GM18868 (cell line): Measurements from ENCODE around the gene PPP1R15A.
"Not testable (repeated sequence)": the region's sequence is repeated elsewhere in the genome, so short reads cannot be mapped to it uniquely, and the experiment has no call there.

Experiments used
- ATAC-seq: cut with Tn5 transposase; IDR thresholded peaks from one replicate; pipeline ENCODE4 v1.9.1; 2021; ENCODE audit warnings: mild to moderate bottlenecking, moderate library complexity; ENCODE audit not compliant: unreplicated experiment

Gene PPP1R15A

DNA sequence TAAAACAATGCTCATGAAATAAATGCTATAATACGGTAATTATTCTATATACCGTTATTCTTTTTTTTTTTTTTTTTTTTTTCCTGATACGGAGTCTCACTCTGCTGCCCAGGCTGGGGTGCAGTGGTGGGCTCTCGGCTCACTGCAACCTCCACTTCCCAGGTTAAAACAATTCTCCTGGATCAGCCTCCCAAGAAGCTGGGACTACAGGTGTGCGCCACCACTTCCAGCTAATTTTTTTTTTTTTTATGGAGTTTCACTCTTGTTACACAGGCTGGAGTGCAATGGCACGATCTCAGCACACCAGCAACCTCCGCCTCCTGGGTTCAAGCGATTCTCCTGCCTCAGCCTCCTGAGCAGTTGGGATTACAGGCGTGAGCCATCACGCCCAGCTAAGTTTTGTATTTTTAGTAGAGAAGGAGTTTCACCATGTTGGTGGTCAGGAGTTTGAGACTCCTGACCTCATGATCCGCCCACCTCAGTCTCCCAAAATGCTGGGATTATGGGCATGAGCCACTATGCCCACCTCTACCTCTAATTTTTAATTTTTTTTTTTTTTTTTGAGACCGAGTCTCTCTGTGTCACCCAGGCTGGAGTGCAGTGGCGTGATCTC lies 6.9 kb downstream of the PPP1R15A start:
- no peak for ATAC-seq

DNA sequence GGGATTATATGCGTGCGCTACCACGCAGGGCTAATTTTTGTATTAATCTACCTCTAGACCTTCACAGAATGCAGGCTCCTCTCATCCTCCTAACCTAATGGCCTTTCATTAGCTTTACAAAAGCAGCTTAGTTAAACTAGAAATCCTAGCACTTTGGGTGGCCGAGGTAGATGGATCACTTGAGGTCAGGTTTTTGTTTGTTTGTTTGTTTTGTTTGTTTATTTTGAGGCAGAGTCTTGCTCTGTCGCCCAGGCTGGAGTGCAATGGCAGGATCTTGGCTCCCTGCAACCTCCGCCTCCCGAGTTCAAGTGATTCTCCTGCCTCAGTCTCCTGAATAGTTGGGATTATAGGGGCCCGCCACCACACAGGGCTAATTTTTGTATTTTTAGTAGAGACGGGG lies 7.5 kb downstream of the PPP1R15A start:
- not testable (repeated sequence) for ATAC-seq

DNA sequence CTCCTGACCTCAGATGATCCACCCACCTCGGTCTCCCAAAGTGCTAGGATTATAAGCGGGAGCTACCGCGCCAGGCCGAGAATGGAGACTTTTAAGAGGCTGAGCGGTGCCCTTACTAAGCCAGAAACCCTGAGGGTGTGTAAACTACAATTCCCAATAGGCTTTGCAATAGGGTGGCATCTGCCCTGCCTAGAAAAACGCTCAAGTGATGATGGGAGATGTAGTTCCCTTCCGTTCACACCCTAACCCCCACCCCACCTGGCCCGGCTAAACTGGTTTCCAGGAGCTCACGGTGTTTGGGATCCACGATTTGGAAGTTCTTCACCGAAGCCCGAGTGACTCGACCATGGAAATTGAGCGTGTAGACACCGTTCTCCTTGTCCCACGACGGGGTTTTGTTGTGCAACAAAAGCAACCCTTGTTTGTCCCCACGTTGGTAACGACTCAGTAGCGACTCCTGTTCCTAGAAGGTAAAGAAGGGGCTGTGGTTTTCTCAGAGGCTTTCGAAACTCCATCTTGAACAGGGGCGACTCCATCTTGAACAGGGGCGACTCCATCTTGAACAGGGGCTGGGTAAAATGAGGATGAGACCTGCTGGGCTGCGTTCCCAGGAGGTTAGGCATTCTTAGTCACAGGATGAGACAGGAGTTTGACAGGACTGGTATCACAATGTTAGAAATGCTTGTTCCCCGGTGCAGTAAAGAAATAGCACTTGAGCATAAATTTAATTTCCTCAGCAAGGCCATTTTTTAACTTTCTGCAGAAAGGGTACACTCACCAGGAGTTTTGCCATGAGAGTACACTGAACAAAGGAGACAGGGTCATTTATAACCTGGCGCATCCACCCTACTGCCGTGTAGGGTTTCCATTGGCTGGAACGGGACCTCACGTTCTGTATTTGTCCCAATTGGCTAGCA lies 9.8 kb downstream of the PPP1R15A start:
- no peak for ATAC-seq

DNA sequence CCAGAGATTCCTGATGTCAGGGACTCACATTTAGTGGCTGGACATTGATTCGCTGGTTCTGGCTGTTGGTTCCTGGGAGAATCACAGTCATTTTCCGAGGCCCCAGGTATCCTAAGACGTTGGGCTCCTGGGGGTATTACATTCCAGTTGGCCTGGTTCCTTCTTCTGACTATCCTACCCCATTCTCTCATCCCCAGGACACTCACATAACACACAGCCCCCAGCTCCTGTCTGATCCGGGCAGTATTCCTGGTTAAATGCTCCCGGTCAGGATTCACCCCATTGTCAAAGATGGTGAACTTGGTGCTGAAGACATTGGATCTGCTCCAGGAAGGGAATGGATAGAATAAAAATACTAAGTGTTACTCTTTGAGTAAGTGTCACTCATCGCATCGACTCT lies 11.5 kb downstream of the PPP1R15A start:
- ATAC-seq = no peak

DNA sequence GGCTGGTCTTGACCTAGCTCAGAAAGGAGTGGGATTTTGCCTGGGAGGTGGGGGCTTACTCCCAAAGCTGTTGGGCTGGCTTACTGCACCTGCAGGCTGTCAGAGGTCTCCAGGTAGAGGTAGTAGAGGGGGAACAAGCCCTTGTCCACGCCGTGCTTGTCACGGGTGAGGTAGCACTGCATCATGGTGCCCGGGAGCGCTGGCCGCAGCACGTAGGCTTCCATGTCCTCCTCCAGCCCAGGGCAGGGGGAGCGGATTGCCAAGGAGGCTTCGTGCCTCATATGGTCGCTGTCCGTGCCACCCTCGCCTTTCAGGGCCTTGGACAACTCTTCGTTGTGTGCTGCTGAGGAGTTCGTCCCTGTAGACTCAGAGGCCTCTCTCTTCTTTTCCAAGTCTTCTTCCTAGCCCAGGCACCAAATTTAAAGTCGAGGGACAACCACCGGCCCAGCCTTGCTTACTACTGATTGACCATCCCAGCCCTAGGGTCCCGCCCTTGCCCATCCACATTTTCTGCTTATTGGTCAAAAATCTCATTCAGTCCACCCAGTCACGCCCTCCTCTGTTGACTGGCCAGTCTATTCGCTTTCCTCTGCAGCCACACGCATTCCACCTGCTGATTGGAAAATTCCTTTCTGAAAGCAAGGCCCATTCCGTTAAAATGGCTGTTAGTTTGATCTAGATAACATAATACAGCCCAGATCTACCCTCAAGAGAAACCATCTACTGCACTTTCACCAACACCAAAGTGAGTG lies 15.8 kb downstream of the PPP1R15A start:
- ATAC-seq = no peak

DNA sequence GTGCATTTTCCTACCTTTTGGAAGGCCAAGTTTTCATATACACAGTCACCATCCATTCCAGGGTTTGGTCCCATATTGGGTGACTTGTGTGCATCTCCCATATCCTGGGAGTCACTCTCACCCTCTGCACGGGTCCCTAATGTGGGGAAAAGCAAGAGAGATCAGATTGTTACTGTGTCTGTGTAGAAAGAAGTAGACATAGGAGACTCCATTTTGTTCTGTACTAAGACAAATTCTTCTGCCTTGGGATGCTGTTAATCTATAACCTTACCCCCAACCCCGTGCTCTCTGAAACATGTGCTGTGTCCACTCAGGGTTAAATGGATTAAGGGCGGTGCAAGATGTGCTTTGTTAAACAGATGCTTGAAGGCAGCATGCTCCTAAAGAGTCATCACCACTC lies 17.3 kb downstream of the PPP1R15A start:
- not testable (repeated sequence) for ATAC-seq

DNA sequence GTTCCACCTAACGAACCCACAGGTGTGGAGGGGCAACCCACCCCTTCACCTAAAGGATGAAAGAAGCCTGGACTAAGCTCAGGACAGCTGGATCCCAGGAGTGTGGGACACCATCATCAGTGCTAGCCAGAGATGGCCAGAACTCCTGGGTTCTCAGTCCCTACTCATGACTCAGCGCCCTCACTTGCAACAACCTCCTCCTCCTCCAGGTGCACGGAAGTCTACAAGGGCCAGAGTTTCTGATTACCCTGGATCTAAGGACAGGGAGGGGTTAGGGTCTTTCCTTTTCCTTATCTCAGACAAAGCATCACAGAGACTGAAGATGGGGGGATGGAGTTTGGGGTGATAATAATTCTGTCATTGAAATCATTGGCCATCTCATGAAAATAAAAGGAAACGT lies 18.3 kb downstream of the PPP1R15A start:
- ATAC-seq = no peak

DNA sequence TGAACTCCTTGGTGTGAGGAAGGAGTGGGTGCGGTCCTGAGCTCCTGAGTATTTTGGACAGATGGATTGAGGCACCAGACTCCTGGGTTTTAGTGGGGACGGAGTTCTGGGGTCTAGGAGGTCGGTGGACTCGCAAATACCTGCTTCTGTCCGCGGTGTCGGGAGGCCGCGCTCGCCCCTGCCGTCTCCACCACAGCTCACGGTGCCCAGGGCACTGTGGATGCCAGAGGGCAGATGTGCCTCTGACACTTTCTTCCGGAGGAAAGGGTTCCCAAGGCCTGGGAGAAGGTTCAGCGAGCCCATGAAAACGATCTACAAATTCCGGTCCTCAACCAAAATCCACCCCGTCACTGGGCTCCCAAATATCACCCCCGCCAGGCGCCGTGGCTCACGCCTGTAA lies 23.0 kb downstream of the PPP1R15A start:
- no peak for ATAC-seq

DNA sequence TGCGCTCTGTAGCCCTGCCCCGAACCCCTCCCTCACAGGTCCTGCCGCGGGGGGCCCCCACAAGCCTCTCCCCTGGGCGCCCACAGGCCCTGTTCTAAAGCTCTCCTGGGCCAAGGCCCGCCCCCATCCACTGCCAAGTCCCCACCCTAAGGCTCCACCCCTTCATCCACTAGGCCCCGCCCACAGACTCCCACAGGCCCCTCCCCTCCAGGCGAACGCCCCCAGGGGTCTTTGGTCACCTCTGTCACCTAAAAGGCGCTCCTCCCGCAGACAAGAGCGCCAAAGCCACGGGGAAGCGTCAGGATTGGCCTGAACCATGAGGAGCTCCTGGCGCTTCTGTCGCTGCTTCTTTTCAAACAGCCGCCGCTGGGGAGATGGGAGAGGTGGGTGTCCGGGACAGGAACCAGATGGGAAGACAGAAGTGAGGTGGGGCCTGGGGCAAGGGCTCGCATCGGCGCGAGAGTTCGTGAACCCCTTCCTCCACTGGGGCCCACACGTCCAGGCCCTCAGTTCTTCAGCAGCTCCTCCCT lies 24.0 kb downstream of the PPP1R15A start:
- ATAC-seq = no peak

DNA sequence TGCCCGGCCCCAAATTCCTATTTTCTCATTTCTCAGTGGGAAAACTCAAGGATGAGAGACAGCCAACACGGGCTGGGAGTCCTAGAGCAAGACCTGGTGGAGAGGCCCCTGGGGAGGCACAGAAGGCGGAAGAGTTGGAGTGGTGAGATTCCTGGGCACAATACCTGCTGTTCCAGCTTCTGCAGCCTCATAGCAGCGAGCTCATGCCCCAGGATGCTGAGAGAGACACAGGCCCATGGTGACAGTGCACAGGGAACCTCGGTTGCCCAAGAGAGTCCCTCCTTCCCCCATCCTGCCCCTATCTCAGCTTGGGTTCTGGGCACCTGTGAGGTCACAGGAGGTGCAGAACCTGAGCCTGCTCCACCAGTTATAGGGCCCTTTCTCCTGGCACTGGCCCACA lies 25.0 kb downstream of the PPP1R15A start:
- ATAC-seq = no peak

DNA sequence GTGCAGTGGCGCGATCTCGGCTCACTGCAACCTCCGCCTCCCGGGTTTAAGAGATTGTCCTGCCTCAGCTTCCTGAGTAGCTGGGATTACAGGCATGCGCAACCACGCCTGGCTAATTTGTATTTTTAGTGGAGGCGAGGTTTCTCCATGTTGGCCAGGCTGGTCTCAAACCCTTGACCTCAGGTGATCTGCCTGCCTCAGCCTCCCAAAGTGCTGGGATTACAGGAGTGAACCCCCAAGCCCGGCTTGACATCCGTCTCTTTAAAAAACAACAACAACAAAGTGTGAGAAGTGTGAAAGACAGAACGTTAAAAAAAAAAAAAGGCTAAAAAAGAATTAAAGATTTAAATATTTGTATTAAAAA lies 27.1 kb downstream of the PPP1R15A start:
- not testable (repeated sequence) for ATAC-seq

DNA sequence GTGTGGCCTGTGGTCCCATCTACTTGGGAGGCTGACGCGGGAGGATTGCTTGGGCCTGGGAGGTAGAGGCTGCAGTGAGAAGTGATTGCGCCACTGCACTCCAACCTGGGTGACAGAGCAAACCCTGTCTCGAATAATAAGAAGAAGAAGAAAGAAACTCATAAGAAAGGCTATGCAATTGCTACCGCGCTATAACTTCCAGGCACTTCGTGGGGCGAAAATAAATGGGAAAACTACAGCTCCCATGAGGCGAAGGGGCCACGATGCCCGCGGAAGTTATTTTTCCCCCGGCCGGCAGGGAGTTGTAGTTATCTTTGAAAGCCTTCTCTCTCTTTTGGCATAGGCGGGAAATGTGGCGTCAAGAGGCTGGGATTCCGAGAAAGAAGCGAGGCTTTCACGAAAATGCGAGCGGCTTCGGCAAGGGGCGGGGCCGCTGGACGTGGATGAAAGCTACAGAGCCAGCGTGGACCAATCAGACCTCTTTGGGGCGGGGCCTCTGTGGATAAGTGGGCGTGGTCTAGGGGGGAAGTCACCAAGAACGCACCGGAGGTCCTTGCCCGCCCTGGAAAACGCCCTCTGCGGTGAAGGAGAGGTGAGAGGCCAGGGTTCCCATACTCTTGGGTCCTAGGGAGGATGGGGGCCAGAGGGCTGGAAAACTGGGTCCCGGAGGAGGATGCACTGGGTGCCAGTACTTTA lies 27.7 kb downstream of the PPP1R15A start, which contains the start of gene NUCB1:
Gene NUCB1, plus strand, starts transcription at position 532 of the 696 bp plus-strand sequence. CDS start 485 bp downstream, outside the sequence.
- ATAC-seq = peak; percentile 79

DNA sequence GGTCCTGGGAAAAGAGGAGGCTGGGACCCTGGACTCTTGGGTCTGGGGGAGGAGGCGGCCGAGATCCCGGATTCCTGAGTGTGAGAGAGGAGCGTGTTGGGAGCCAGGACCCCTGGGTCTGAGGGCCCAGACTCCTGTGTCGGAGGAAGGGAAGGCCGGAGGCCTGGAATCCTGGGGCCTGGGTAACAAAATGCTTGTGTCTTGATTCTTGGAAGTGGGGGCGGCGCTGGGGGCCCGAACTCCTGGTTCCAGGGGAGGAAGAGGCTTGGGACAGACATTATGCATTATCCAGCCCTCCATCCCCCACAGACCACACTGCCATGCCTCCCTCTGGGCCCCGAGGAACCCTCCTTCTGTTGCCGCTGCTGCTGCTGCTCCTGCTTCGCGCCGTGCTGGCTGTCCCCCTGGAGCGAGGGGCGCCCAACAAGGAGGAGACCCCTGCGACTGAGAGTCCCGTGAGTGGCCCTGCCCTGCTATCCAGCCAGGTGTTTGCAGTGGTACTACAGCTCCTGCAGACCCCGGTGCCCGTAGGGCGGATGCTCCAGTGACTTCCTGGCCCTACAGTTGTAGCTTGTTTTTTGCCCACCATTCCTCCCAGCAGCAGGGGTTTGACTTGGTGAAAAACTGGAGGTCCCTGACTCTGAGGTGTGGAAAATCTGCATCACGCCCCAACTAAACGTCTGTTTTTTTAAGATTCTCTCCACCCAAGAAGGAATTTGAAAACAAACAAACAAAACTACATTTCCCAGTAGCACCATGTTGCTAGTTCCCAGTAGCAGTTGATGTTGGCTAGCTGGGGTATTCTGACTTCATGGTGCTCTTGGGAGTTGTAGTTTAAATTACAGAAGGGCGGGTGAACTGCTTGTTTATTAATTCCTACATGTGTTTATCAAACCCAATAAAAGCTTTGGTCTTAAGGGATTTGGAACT lies 28.5 kb downstream of the PPP1R15A start:
- no peak for ATAC-seq

DNA sequence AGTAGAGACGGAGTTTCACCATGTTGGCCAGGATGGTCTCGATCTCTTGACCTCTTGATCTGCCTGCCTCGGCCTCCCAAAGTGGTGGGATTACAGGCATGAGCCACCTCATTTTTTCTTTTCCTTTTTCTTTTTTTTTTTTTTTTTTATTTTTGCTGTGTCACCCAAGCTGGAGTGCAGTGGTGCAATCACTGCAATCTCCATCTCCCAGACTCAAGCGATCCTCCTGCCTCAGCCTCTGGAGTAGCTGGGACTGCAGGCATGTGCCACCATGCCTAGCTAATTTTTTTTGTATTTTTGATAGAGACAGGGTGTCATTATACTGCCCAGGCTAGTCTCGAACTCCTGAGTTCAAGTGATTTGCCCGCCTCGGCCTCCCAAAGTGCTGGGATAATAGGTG lies 30.1 kb downstream of the PPP1R15A start:
- not testable (repeated sequence) for ATAC-seq

DNA sequence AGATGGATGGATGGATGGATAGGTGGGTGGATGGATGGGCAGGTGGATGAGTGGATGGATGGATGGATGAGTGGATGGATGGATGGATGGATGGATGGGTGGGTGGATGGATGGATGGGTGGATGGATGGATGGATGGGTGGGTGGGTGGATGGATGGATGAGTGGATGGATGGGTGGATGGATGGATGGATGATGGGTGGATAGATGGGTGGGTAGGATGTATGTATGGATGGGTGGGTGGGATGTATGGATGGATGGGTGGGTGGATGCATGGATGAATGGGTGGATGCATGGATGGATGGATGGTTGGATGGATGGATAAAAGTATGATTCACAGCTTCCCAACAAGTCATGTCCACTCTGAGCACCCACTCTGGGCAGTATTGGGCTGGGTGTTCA lies 31.6 kb downstream of the PPP1R15A start:
- ATAC-seq = not testable (repeated sequence)

DNA sequence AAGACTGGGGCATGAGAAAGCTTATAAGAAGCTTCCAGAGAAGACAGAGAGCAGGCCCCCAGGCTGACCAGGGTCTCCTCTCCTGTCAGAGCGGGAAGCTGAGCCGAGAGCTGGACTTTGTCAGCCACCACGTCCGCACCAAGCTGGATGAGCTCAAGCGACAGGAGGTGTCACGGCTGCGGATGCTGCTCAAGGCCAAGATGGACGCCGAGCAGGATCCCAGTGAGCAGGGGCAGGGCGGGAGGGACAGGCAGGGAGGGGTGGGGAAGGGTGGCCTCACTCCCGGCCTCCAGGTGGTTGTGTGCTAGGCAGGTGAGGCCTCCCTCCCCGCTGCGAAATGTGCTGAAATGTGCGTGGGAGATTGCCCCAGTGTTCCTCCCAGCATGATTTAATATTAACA lies 33.4 kb downstream of the PPP1R15A start:
- ATAC-seq = no peak

DNA sequence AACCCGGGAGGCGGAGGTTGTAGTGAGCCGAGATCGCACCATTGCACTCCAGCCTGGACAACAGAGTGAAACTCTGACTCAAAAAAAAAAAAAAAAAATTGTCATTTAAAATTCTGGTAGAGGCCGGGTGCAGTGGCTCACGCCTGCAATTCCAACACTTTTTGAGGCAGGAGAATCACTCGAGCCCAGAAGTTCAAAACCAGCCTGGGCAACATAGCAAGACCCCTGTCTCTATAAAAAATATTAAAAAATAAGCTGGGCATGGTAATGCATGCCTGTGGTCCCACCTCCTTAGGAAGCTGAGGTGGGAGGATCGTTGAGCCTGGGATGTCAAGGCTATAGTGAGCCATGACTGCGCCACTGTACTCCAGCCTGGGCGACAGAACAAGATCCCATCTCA lies 34.1 kb downstream of the PPP1R15A start:
- no peak for ATAC-seq

DNA sequence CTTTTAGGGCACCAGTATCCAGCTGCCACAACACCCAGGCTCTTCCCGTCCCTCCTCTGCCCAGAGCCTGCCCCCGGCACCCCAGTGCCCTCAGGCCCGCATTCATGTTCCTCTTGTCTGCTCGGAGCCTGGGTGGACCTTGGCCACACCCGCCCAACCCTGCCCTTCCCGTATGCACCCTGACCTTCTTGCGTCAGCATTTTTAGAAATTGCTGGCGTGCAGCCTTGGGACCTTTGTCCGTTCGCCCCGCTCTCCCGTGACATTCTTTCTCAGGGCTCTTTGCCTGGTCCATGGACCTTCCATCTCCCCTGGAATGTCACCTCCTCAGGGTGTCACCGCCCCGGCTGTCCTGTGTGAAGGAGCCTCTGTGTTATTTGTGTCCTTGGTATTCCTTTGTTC lies 35.5 kb downstream of the PPP1R15A start:
- ATAC-seq = no peak

DNA sequence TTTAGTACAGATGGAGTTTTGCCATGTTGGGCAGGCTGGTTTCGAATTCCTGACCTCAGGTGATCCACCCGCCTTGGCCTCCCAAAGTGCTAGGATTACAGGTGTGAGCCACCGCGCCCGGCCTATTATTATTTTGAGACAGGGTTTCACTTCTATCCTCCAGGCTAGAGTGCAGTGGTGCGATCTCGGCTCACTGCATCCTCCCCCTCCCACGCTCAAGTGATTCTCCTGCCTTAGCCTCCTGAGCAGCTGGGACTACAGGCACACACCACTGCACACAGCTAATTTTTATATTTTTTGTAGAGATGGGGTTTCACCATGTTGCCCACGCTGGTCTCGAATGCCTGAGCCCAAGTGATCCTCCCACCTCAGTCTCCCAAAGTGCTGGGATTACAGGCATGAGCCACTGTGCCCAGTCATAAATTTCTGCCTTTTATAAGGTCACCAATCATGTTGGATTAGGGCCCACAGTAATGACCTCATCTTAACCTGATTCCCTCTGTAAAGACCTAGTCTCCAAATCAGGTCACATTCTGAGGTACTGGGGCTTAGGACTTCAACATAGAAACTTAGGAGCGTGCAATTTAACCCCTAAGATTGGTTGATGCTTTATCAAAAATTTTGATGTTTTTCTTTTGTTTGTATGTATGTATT lies 37.3 kb downstream of the PPP1R15A start:
- not testable (repeated sequence) for ATAC-seq
